ENCODE results near the gene DGKG. TPM values are rescaled to one million over a fixed set of nuclear protein-coding genes. Genes with fewer than 3 reads are reported as not detected.

Gene DGKG
- 6.5 to 12.3 TPM (median 7.0 TPM) in 5 replicates for total RNA-seq (2022; extraction: Qiagen RNA extraction)

DNA sequence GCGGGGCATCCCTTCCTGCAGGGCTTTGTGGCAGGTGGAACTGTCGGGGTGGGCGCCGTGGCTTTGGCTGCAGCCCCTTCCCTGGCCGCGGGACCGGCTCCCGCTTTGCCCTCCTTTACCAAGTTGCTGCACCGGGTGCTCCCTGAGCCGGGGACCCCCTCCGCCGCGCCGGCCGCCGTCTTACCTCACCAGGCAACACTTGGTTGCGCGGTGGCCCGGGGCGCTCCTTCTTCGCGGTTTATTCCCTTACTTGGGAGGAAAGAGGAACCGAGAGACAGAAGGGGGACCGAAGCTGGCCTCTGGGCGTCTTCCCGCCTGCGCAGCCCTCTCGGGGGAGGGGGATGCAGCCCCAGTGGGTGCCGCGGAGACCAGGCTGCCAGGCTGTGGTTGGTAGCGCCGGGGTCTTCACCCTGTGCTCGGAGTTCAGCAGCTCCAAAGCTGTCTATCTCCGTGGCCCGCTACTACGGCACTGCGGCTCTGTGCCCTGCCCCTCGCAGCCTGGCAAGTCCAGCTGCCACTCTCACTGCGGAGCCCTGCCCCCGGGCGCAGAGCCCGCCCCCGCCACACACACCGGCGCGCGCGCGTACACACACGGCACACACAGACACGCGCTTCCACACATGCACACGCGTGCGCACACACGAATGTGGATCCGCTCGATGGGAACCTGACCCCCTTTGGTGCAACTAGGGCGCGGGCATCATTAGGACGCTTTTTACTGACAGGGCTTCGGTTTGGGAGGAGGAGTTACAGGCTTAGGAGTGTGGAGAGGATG, at the start of gene DGKG:
Gene DGKG (minus strand): TSS at position 473 of the 775 bp plus-strand sequence. CDS start 41,775 bp downstream, outside the sequence.

GRCh38 chr3:186108941-186109865, 252.8 kb downstream of the DGKG start, which contains the start of gene ETV5:
Gene ETV5 (minus strand): TSS chr3:186109089. CDS start chr3:186105868, 3,221 bp downstream.

Other genes starting within 250 kb of the DGKG start
- gene CRYGS, start 182.1 kb upstream of the DGKG start, total RNA-seq (2022; extraction: Qiagen RNA extraction): 0.39 to 0.85 TPM (median 0.63 TPM) in 5 replicates
- 5.2 to 8.4 TPM (median 6.3 TPM) in 5 replicates for gene TBCCD1, start 205.1 kb upstream of the DGKG start, total RNA-seq (2022; extraction: Qiagen RNA extraction)
- gene DNAJB11, start 208.5 kb upstream of the DGKG start, total RNA-seq (2022; extraction: Qiagen RNA extraction): 47.3 to 55.3 TPM (median 50.5 TPM) in 5 replicates

All from A549 treated with AZD2906 at 1 μM for 4 hours (cell line).